ENCODE results near the gene LY6G5C. TPM values are rescaled to one million over a fixed set of nuclear protein-coding genes. Genes with fewer than 3 reads are reported as not detected.

LY6G5C gene
- total and polyA plus RNA-seq, 2 experiments from 2014 or later = 2.1 TPM; not detected in 1

DNA sequence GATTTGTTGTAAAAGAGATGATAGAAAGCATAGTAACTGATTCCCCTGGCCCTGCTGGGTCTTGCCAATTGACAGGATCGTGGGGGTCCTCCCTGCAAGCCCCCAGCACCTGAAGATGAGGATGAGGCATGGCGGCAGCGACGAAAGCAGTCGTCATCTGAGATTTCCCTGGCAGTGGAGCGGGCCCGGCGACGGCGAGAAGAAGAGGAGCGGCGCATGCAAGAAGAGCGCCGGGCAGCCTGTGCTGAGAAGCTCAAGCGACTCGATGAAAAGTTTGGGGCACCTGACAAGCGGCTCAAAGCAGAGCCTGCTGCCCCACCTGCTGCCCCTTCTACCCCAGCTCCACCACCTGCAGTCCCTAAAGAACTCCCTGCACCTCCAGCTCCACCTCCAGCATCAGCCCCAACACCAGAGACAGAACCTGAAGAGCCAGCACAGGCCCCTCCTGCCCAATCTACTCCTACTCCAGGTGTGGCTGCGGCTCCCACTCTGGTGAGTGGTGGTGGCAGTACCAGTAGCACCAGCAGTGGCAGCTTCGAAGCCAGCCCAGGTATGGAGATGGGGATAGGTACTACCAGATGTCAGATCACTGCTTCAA is 53.1 kb downstream of the LY6G5C start (continued):
- TF ChIP-seq EZH2phosphoT487 (IDR thresholded peaks at IDR 0.05; ENCODE audit: unreplicated experiment) (no peak), NANOG (IDR thresholded peaks at IDR 0.05; ENCODE audit: borderline replicate concordance) (no peak), STAT1 (IDR thresholded peaks at IDR 0.05; ENCODE audit: unreplicated experiment) (no peak)
- TF ChIP-seq, protein P1, sequence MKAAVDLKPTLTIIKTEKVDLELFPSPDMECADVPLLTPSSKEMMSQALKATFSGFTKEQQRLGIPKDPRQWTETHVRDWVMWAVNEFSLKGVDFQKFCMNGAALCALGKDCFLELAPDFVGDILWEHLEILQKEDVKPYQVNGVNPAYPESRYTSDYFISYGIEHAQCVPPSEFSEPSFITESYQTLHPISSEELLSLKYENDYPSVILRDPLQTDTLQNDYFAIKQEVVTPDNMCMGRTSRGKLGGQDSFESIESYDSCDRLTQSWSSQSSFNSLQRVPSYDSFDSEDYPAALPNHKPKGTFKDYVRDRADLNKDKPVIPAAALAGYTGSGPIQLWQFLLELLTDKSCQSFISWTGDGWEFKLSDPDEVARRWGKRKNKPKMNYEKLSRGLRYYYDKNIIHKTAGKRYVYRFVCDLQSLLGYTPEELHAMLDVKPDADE (IDR thresholded peaks at IDR 0.05) = no peak

DNA sequence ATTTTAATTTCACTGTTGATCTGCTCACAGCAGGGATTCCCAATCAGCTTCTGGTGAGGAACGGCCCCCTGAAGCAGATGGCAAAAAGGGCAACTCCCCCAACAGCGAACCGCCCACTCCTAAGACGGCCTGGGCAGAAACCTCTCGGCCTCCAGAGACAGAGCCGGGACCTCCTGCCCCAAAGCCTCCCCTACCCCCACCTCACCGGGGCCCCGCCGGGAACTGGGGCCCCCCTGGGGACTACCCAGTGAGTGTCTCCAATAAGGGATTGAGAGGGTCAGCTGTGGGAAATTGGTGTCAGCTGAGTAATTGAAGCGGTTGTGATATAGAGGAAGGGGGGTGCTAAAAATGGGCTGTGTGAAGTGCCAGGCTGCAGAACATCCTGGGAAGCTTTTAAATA is 53.9 kb downstream of the LY6G5C start:
- peaks cover 9% of the 10 kb centered on the region for H3K4me1 Mint-ChIP-seq
- H3K79me2 ChIP-seq (replicated peaks; ENCODE audit: insufficient read depth) = peaks cover 69% of the 10 kb centered on the region
- ATAC-seq (no peak), DNase-seq (ENCODE audit: low spot score) (no peak)
- peaks cover 13% of the 10 kb centered on the region for H3K27me3 Mint-ChIP-seq (ENCODE audit: insufficient read depth, low read depth, poor library complexity)
- no peak overlapping the region for H3K4me2 ChIP-seq
- peaks cover 10% of the 10 kb centered on the region for H3K4me1 ChIP-seq (ENCODE audit: insufficient read depth)
- H3F3A ChIP-seq (replicated peaks; ENCODE audit: low read depth) = peaks cover 52% of the 10 kb centered on the region
- H3K9me3 Mint-ChIP-seq = no peaks in the 10 kb centered on the region; the same call in 2 of the 3 replicates
- H3K4me3 ChIP-seq = no peak overlapping the region
- H2AFZ ChIP-seq = no peak overlapping the region
- H3K36me3 ChIP-seq (ENCODE audit: insufficient read depth) = peaks cover 85% of the 10 kb centered on the region
- TF ChIP-seq, protein P1 (IDR thresholded peaks at IDR 0.05) = no peak
- no peaks in the 10 kb centered on the region for H3K27me3 ChIP-seq (ENCODE audit: insufficient read depth)
- H3K27ac Mint-ChIP-seq = no peak overlapping the region
- no peaks in the 10 kb centered on the region for H3K9me2 ChIP-seq (ENCODE audit: insufficient read depth)
- no peak overlapping the region; the same call in 2 of the 3 replicates for H3K4me3 Mint-ChIP-seq
- H3K27ac ChIP-seq (ENCODE audit: low read depth) = no peak overlapping the region
- H3K36me3 Mint-ChIP-seq (ENCODE audit: low read depth) = peaks cover 99% of the 10 kb centered on the region
- peaks cover 61% of the 10 kb centered on the region for H4K20me1 ChIP-seq (replicated peaks; ENCODE audit: insufficient read depth)

Small RNA genes lying within 50 kb of the gene (microRNA-seq; reads per million reads assigned to microRNA genes)
- gene MIR4646 (not detected), gene MIR6832 (not detected)

Small RNA genes lying within 50 kb of the gene (small RNA-seq; reads per million reads assigned to genes)
- gene LY6G6D (ENCODE audit: low replicate concordance) (not detected), gene MIR4646 (ENCODE audit: low replicate concordance) (not detected), gene MIR6832 (ENCODE audit: low replicate concordance) (not detected), gene RF00019 (ENCODE audit: low replicate concordance) (not detected)

Other genes starting within 250 kb of the LY6G5C start
Only the 30 nearest of the 38 such genes appear.
- gene DDX39B, start 139.1 kb downstream of the LY6G5C start, total RNA-seq (2014; rRNA removed; shearing (Covaris generic)) = 849 and 866 TPM in 2 replicates
- 341 and 357 TPM in 2 replicates for gene DDX39B, start 139.1 kb downstream of the LY6G5C start, polyA plus RNA-seq (2016; fragmentation: Nextera tagmentation; extraction: Ambion mirVana)
- gene ATP6V1G2, start 134.5 kb downstream of the LY6G5C start, total RNA-seq (2014; rRNA removed; shearing (Covaris generic)) = 1.6 and 2.4 TPM in 2 replicates
- gene ATP6V1G2, start 134.5 kb downstream of the LY6G5C start, polyA plus RNA-seq (2016; fragmentation: Nextera tagmentation; extraction: Ambion mirVana) = 2.2 and 2.7 TPM in 2 replicates
- 10.1 and 12.3 TPM in 2 replicates for gene NFKBIL1, start 133.5 kb downstream of the LY6G5C start, total RNA-seq (2014; rRNA removed; shearing (Covaris generic))
- 8.4 and 9.6 TPM in 2 replicates for gene NFKBIL1, start 133.5 kb downstream of the LY6G5C start, polyA plus RNA-seq (2016; fragmentation: Nextera tagmentation; extraction: Ambion mirVana)
- gene LTA, start 108.8 kb downstream of the LY6G5C start, total RNA-seq (2014; rRNA removed; shearing (Covaris generic)) = not detected in 2 replicates
- not detected in 2 replicates for gene LTA, start 108.8 kb downstream of the LY6G5C start, polyA plus RNA-seq (2016; fragmentation: Nextera tagmentation; extraction: Ambion mirVana)
- gene TNF, start 105.5 kb downstream of the LY6G5C start, total RNA-seq (2014; rRNA removed; shearing (Covaris generic)) = not detected in 2 replicates
- 0.11 TPM in 1 of 2 replicates, not detected in the other for gene TNF, start 105.5 kb downstream of the LY6G5C start, polyA plus RNA-seq (2016; fragmentation: Nextera tagmentation; extraction: Ambion mirVana)
- gene LTB, start 98.6 kb downstream of the LY6G5C start, total RNA-seq (2014; rRNA removed; shearing (Covaris generic)) = not detected in 2 replicates
- 0.83 and 1.7 TPM in 2 replicates for gene LTB, start 98.6 kb downstream of the LY6G5C start, polyA plus RNA-seq (2016; fragmentation: Nextera tagmentation; extraction: Ambion mirVana)
- not detected in 2 replicates for gene LST1, start 94.8 kb downstream of the LY6G5C start, total RNA-seq (2014; rRNA removed; shearing (Covaris generic))
- gene LST1, start 94.8 kb downstream of the LY6G5C start, polyA plus RNA-seq (2016; fragmentation: Nextera tagmentation; extraction: Ambion mirVana) = 0.37 TPM in 1 of 2 replicates, not detected in the other
- gene NCR3, start 88.1 kb downstream of the LY6G5C start, total RNA-seq (2014; rRNA removed; shearing (Covaris generic)) = not detected in 2 replicates
- not detected in 2 replicates for gene NCR3, start 88.1 kb downstream of the LY6G5C start, polyA plus RNA-seq (2016; fragmentation: Nextera tagmentation; extraction: Ambion mirVana)
- gene AIF1, start 65.8 kb downstream of the LY6G5C start, total RNA-seq (2014; rRNA removed; shearing (Covaris generic)) = 6.2 and 13.3 TPM in 2 replicates
- gene AIF1, start 65.8 kb downstream of the LY6G5C start, polyA plus RNA-seq (2016; fragmentation: Nextera tagmentation; extraction: Ambion mirVana) = 33.7 and 36.2 TPM in 2 replicates
- gene PRRC2A, start 60.4 kb downstream of the LY6G5C start, total RNA-seq (2014; rRNA removed; shearing (Covaris generic)) = 223 and 273 TPM in 2 replicates
- 213 and 238 TPM in 2 replicates for gene PRRC2A, start 60.4 kb downstream of the LY6G5C start, polyA plus RNA-seq (2016; fragmentation: Nextera tagmentation; extraction: Ambion mirVana)
- 289 and 292 TPM in 2 replicates for gene BAG6, start 28.4 kb downstream of the LY6G5C start, total RNA-seq (2014; rRNA removed; shearing (Covaris generic))
- 169 and 183 TPM in 2 replicates for gene BAG6, start 28.4 kb downstream of the LY6G5C start, polyA plus RNA-seq (2016; fragmentation: Nextera tagmentation; extraction: Ambion mirVana)
- gene APOM, start 25.2 kb downstream of the LY6G5C start, total RNA-seq (2014; rRNA removed; shearing (Covaris generic)) = 1.2 and 4.2 TPM in 2 replicates
- gene APOM, start 25.2 kb downstream of the LY6G5C start, polyA plus RNA-seq (2016; fragmentation: Nextera tagmentation; extraction: Ambion mirVana) = 10.0 and 10.7 TPM in 2 replicates
- 12.8 and 15.0 TPM in 2 replicates for gene C6orf47, start 20.3 kb downstream of the LY6G5C start, total RNA-seq (2014; rRNA removed; shearing (Covaris generic))
- gene C6orf47, start 20.3 kb downstream of the LY6G5C start, polyA plus RNA-seq (2016; fragmentation: Nextera tagmentation; extraction: Ambion mirVana) = 9.4 TPM in 2 replicates
- 24.6 and 27.1 TPM in 2 replicates for gene GPANK1, start 16.1 kb downstream of the LY6G5C start, total RNA-seq (2014; rRNA removed; shearing (Covaris generic))
- 49.2 and 54.0 TPM in 2 replicates for gene GPANK1, start 16.1 kb downstream of the LY6G5C start, polyA plus RNA-seq (2016; fragmentation: Nextera tagmentation; extraction: Ambion mirVana)
- 210 and 260 TPM in 2 replicates for gene CSNK2B, start 15.0 kb downstream of the LY6G5C start, total RNA-seq (2014; rRNA removed; shearing (Covaris generic))
- 271 and 282 TPM in 2 replicates for gene CSNK2B, start 15.0 kb downstream of the LY6G5C start, polyA plus RNA-seq (2016; fragmentation: Nextera tagmentation; extraction: Ambion mirVana)
- gene LY6G5B, start 11.1 kb downstream of the LY6G5C start, total RNA-seq (2014; rRNA removed; shearing (Covaris generic)) = 3.8 and 7.9 TPM in 2 replicates
- 8.4 and 8.5 TPM in 2 replicates for gene LY6G5B, start 11.1 kb downstream of the LY6G5C start, polyA plus RNA-seq (2016; fragmentation: Nextera tagmentation; extraction: Ambion mirVana)
- 29.7 and 37.0 TPM in 2 replicates for gene ABHD16A, start 22.3 kb upstream of the LY6G5C start, total RNA-seq (2014; rRNA removed; shearing (Covaris generic))
- gene ABHD16A, start 22.3 kb upstream of the LY6G5C start, polyA plus RNA-seq (2016; fragmentation: Nextera tagmentation; extraction: Ambion mirVana) = 25.9 and 26.9 TPM in 2 replicates
- not detected in 2 replicates for gene LY6G6F, start 25.8 kb upstream of the LY6G5C start, total RNA-seq (2014; rRNA removed; shearing (Covaris generic))
- not detected in 2 replicates for gene LY6G6F, start 25.8 kb upstream of the LY6G5C start, polyA plus RNA-seq (2016; fragmentation: Nextera tagmentation; extraction: Ambion mirVana)
- not detected in 2 replicates for gene LY6G6D, start 34.3 kb upstream of the LY6G5C start, total RNA-seq (2014; rRNA removed; shearing (Covaris generic))
- gene LY6G6D, start 34.3 kb upstream of the LY6G5C start, polyA plus RNA-seq (2016; fragmentation: Nextera tagmentation; extraction: Ambion mirVana) = not detected in 2 replicates
- not detected in 2 replicates for gene LY6G6C, start 40.7 kb upstream of the LY6G5C start, total RNA-seq (2014; rRNA removed; shearing (Covaris generic))
- 0.23 TPM in 1 of 2 replicates, not detected in the other for gene LY6G6C, start 40.7 kb upstream of the LY6G5C start, polyA plus RNA-seq (2016; fragmentation: Nextera tagmentation; extraction: Ambion mirVana)
- gene MPIG6B, start 42.3 kb upstream of the LY6G5C start, total RNA-seq (2014; rRNA removed; shearing (Covaris generic)) = not detected in 2 replicates
- gene MPIG6B, start 42.3 kb upstream of the LY6G5C start, polyA plus RNA-seq (2016; fragmentation: Nextera tagmentation; extraction: Ambion mirVana) = 0.12 and 0.13 TPM in 2 replicates
- 58.7 and 62.2 TPM in 2 replicates for gene DDAH2, start 48.2 kb upstream of the LY6G5C start, total RNA-seq (2014; rRNA removed; shearing (Covaris generic))
- gene DDAH2, start 48.2 kb upstream of the LY6G5C start, polyA plus RNA-seq (2016; fragmentation: Nextera tagmentation; extraction: Ambion mirVana) = 65.0 and 65.1 TPM in 2 replicates
- 226 and 269 TPM in 2 replicates for gene CLIC1, start 55.5 kb upstream of the LY6G5C start, total RNA-seq (2014; rRNA removed; shearing (Covaris generic))
- gene CLIC1, start 55.5 kb upstream of the LY6G5C start, polyA plus RNA-seq (2016; fragmentation: Nextera tagmentation; extraction: Ambion mirVana) = 269 and 296 TPM in 2 replicates
- 23.9 and 27.2 TPM in 2 replicates for gene MSH5, start 58.9 kb upstream of the LY6G5C start, total RNA-seq (2014; rRNA removed; shearing (Covaris generic))
- gene MSH5, start 58.9 kb upstream of the LY6G5C start, polyA plus RNA-seq (2016; fragmentation: Nextera tagmentation; extraction: Ambion mirVana) = 12.1 and 12.8 TPM in 2 replicates
- 3.9 TPM in 1 of 2 replicates, not detected in the other for gene SAPCD1, start 81.6 kb upstream of the LY6G5C start, total RNA-seq (2014; rRNA removed; shearing (Covaris generic))
- gene SAPCD1, start 81.6 kb upstream of the LY6G5C start, polyA plus RNA-seq (2016; fragmentation: Nextera tagmentation; extraction: Ambion mirVana) = 4.5 and 5.0 TPM in 2 replicates
- gene VWA7, start 96.3 kb upstream of the LY6G5C start, total RNA-seq (2014; rRNA removed; shearing (Covaris generic)) = 0.07 and 0.12 TPM in 2 replicates
- 0.36 and 0.75 TPM in 2 replicates for gene VWA7, start 96.3 kb upstream of the LY6G5C start, polyA plus RNA-seq (2016; fragmentation: Nextera tagmentation; extraction: Ambion mirVana)
- 137 and 153 TPM in 2 replicates for gene VARS1, start 114.7 kb upstream of the LY6G5C start, total RNA-seq (2014; rRNA removed; shearing (Covaris generic))
- 66.0 and 71.2 TPM in 2 replicates for gene VARS1, start 114.7 kb upstream of the LY6G5C start, polyA plus RNA-seq (2016; fragmentation: Nextera tagmentation; extraction: Ambion mirVana)
- 93.5 and 106 TPM in 2 replicates for gene LSM2, start 125.9 kb upstream of the LY6G5C start, total RNA-seq (2014; rRNA removed; shearing (Covaris generic))
- gene LSM2, start 125.9 kb upstream of the LY6G5C start, polyA plus RNA-seq (2016; fragmentation: Nextera tagmentation; extraction: Ambion mirVana) = 140 and 143 TPM in 2 replicates
- gene HSPA1L, start 134.2 kb upstream of the LY6G5C start, total RNA-seq (2014; rRNA removed; shearing (Covaris generic)) = 0.50 and 0.83 TPM in 2 replicates
- gene HSPA1L, start 134.2 kb upstream of the LY6G5C start, polyA plus RNA-seq (2016; fragmentation: Nextera tagmentation; extraction: Ambion mirVana) = 0.44 and 0.49 TPM in 2 replicates
- gene HSPA1A, start 134.5 kb upstream of the LY6G5C start, total RNA-seq (2014; rRNA removed; shearing (Covaris generic)) = 57.1 and 58.3 TPM in 2 replicates
- gene HSPA1A, start 134.5 kb upstream of the LY6G5C start, polyA plus RNA-seq (2016; fragmentation: Nextera tagmentation; extraction: Ambion mirVana) = 36.1 and 39.1 TPM in 2 replicates

Data from GM23338 (cell line).